Colon (tissue), 2 donors: ENCODE measurements around the gene TAS2R3.
"Not testable (repeated sequence)": the region's sequence is repeated elsewhere in the genome, so short reads cannot be mapped to it uniquely, and the experiment has no call there.

Experiments
- FAIRE-seq: peaks from 2 replicates; lab custom pipeline; 2012; peaks lifted over from hg19 to GRCh38; lab: Jason Lieb, UNC
- donor health status: control.
- donor health status: control.

TAS2R3 gene, protein sequence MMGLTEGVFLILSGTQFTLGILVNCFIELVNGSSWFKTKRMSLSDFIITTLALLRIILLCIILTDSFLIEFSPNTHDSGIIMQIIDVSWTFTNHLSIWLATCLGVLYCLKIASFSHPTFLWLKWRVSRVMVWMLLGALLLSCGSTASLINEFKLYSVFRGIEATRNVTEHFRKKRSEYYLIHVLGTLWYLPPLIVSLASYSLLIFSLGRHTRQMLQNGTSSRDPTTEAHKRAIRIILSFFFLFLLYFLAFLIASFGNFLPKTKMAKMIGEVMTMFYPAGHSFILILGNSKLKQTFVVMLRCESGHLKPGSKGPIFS

DNA sequence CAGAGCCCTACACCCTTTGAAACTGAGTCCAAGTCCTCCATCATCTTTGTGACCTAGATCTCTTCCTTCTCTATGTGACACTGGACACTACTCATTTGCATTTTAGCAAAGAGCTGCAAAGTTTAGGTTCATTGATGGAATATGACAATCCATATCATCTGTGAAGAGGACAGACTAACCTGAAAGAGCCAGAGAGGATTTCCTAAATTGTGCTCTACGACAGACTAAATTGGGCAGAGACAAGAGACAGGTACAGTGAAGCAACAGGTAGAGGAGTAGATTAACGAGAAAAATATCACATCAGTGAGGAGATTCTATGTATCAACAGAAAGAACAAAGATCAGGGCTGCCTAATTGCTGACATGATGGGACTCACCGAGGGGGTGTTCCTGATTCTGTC is at the start of gene TAS2R3:
TSS of gene TAS2R3 (plus strand) at position 301 of the 400 bp plus-strand sequence. CDS start at position 363, 62 bp downstream.
- no peak for FAIRE-seq

GRCh38 chr7:141714571-141714970 is 49.3 kb upstream of the TAS2R3 start:
- no peak for FAIRE-seq

GRCh38 chr7:141715018-141715417 is 48.9 kb upstream of the TAS2R3 start:
- FAIRE-seq, result no peak

GRCh38 chr7:141715794-141716689 is 47.9 kb upstream of the TAS2R3 start:
- no peak for FAIRE-seq

- FAIRE-seq, result no peak
These were observed 46.4 kb upstream of the TAS2R3 start for GRCh38 chr7:141717450-141717849.

DNA sequence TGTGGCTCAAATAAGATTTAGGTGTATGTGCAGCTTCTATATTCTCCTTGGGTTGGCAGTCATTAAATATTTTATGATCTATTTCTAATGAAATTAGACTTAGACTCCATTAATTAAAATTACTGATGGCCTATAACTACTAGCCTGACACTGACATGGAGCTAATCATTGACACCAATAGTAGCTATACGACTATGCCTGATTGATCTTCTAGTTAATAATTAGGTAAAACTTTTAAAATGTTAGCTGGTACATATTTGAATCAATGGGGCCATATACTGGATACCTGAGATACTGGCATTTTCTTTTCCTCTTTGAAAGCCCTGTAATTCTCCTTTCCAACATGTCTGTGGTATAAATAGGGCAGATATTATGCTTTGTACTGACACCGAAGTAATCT is 41.4 kb upstream of the TAS2R3 start:
- FAIRE-seq, result no peak

- FAIRE-seq, result no peak
These were observed 34.9 kb upstream of the TAS2R3 start for GRCh38 chr7:141729020-141729419.

GRCh38 chr7:141731476-141732149 is 32.3 kb upstream of the TAS2R3 start:
- FAIRE-seq, result no peak

DNA sequence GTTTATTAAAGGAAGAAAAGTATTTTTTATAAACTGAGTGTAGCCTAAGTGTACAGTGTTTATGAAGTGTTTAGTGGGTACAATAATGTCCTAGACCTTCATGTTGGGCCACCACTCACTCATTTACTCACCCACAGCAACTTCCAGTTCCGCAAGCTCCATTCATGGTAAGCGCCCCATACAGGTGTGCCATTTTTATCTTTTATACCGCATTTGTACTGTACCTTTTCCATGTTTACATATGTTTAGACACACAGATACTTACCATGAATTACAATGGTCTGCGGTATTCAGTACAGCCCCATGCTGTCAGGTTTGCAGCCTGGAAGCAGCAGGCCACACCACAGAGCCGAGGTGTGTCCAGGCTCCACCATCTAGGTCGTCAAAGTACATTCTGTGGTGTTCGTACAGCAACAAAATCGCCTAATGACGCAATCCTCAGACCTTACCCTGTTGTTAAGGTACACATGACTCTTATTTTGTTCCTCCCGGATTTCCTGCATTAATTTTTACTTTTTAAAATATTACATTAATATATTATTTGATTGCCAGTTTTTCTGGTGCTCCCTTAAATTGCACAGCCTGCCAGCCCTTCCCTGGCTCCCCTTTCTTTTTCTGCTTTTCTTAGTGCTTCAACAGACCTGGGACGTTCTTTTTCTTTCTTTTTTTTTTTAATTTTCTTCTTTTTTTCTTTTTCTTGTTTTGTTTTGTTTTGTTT is 26.6 kb upstream of the TAS2R3 start:
- no peak for FAIRE-seq

DNA sequence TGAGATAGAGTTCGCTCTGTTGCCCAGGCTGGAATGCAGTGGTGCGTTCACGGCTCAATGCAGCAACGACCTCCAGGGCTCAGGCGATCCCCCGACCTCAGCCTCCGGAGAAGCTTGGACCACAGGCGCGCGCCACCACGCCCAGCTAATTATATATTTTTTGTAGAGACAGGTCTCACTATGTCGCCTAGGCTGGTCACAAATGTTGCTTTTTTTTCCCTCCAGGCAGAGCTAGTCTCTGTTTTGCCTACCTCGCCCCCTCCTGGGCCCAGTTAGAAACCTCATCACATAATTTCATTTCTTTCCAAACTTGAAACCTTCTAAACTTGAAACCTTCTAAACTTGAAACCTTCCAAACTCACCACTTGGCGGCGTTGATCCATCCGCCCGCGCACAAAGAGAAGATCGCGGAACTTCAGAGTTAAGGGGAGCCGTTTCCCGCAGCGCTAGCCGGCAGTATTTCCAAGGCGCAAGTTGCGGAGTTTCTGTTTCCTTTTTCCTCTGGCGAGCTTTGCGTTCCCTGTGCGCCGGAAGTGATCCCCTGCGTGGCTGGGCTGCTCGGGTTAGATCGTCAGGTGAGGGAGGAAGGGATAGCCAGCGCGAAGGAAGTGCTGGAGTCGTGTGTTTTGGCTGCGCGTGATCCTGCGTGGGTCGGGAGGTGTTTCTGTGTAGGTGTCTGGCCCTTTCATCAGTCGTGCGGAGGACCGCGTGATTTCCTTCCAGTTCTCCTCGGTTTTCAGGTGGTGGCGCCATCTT is 25.9 kb upstream of the TAS2R3 start, which contains the start of gene SSBP1:
TSS of gene SSBP1 (plus strand) at position 523 of the 756 bp plus-strand sequence. CDS start 809 bp downstream, outside the sequence.
- FAIRE-seq, result peak; percentile 21

GRCh38 chr7:141738592-141739013 is 25.3 kb upstream of the TAS2R3 start:
- no peak for FAIRE-seq

DNA sequence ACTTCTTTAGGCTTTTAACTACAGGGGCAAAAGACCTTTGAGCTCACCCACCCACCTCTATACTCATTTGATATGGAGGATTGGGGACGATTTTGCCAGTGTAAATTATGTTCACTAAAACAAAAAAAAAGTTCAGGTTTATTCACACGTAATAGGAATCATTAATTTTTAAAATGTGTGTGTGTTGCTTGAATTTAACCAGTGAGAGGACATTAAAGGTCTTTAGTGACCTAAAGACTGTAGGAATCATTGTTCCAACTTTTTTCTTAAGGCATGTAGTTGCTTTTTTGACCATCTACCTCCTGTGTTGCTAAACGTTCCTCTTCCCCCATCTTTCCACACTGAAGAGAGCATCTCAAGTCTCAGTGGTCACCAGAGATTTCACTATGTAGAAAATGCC is 24.6 kb upstream of the TAS2R3 start:
- FAIRE-seq, result no peak

- no peak for FAIRE-seq
These were observed 21.7 kb upstream of the TAS2R3 start for GRCh38 chr7:141742229-141742628.

GRCh38 chr7:141744131-141744530 is 19.8 kb upstream of the TAS2R3 start:
- FAIRE-seq, result no peak

DNA sequence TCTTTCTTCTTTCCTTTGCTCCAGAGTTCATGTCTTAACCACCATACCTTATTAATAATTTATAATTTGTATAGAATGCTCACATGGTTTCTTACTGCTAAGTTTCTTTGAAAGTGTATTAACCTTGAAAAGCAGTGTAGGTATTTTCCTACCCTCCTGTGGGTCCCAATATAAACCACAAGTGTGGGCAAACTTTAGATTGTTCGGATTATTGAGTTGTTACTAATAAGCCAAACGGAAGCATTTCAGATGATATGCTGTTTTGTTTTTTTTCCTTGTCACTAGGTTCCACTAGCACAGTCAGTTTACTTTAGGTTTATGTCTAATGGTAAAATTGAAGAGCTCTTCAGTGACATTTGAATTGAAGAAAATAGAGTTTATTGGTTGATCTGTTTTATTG is 15.5 kb upstream of the TAS2R3 start:
- FAIRE-seq, result no peak

DNA sequence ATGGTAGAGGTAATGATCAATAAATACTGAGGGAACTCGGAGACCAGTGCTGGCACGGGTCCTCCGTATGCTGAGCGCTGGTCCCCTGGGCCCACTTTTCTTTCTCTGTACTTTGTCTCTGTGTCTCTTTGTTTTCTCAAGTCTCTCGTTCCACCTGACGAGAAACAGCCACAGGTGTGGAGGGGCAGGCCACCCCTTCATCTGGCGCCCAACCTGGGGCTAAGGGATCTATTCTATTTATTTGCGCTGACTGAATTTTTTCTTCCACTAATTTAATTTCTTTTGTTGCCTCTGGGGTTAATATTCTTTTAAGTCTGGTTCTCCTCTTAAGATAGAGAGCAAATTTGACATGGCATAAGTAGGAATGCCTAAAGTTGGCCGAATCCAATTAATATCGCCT is 12.0 kb upstream of the TAS2R3 start:
- FAIRE-seq, result not testable (repeated sequence)

- FAIRE-seq, result no peak
These were observed 11.3 kb upstream of the TAS2R3 start for GRCh38 chr7:141752634-141753033.

DNA sequence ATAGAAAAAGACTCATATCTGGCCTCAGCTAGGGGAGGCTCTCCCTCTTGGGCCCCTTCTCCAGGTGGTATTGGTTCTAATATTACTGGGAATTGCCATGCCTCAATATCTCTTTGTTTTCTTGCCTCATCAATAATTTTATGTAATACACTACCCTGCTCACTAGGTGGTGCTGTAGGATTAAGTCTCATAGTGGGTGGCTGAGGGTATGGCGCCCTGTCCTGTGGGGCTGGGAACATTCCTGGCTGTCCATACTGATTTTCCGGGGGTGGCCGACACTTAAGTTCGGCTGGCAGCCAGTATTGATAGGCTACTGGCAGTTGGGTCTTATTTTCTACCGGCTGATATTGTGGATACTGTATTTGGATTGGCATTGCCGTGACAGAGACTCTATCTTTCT is 9.0 kb upstream of the TAS2R3 start:
- no peak for FAIRE-seq

DNA sequence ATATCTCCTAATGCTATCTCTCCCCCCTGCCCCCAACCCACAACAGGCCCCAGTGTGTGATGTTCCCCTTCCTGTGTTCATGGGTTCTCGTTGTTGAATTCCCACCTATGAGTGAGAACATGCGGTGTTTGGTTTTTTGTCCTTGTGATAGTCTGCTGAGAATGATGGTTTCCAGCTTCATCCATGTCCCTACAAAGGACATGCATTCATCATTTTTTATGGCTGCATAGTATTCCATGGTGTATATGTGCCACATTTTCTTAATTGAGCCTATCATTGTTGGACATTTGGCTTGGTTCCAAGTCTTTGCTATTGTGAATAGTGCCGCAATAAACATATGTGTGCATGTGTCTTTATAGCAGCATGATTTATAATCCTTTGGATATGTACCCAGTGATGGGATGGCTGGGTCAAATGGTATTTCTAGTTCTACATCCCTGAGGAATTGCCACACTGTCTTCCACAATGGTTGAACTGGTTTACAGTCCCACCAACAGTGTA is 6.2 kb downstream of the TAS2R3 start:
- FAIRE-seq, result not testable (repeated sequence)

DNA sequence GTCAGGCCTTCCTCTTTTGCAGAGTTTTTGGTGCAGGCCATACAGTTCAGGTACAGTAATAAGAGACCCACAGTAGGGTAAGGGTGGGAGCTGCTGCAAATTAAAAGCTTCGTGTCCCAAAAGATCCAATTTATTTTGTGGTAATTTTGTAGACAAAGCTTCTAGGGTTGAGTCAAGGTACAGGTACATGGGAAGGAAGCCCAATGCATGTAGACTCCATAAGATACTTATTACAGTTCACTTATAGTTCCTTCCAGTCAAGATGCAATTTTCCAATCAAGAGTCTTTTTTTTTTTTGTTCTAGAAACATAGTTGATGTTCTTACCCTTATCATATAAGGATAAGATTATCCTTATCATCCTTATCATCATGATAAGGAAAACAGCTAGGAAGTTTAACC is 12.5 kb downstream of the TAS2R3 start, which contains the start of gene TAS2R4:
TSS of gene TAS2R4 (plus strand) at position 301 of the 400 bp plus-strand sequence. CDS start 1,815 bp downstream, outside the sequence.
- FAIRE-seq, result no peak
